CD14-positive monocyte (primary cell): ENCODE measurements around the gene MED13L. TPM values are rescaled to one million over a fixed set of nuclear protein-coding genes. Genes with fewer than 3 reads are reported as not detected.
"Not testable (repeated sequence)": the region's sequence is repeated elsewhere in the genome, so short reads cannot be mapped to it uniquely, and the experiment has no call there.

Experiments used
- DNase-seq, 3 donors: peaks; one replicate each; pipeline ENCODE4 v3.0.0-alpha.2; 2011 to 2022
- H2AFZ ChIP-seq: 2 replicates; pipeline ENCODE4 v1.6.0; 2012; ENCODE audit warnings: mild to moderate bottlenecking, low read depth, low read length, inconsistent platforms; ENCODE audit not compliant: insufficient read depth, poor library complexity, severe bottlenecking
- H3K27ac ChIP-seq, 2 donors: 1 replicate in 1 of 2; 2 replicates in 1 of 2; pipeline ENCODE4 v1.5.1; 2012 to 2013; ENCODE audit warnings: low read length in 2 of 2, control low read depth in 1 of 2, inconsistent platforms in 1 of 2, low read depth in 1 of 2, mild to moderate bottlenecking in 1 of 2
- H3K27me3 ChIP-seq, 2 donors: one replicate each; pipeline versions ENCODE4 v1.6.0 to v1.6.1; 2011 to 2013; ENCODE audit warnings: low read length in 2 of 2; ENCODE audit not compliant: control insufficient read depth in 2 of 2, insufficient read depth in 2 of 2
- H3K36me3 ChIP-seq, 2 donors: replicated peaks in 1 of 2; 1 replicate in 1 of 2; 2 replicates in 1 of 2; pipeline versions ENCODE4 v1.5.1 to v1.6.1; 2012 to 2013; ENCODE audit warnings: low read length in 2 of 2, control low read depth in 1 of 2, inconsistent platforms in 1 of 2, mild to moderate bottlenecking in 1 of 2; ENCODE audit not compliant: insufficient read depth in 2 of 2, control insufficient read depth in 1 of 2
- H3K4me1 ChIP-seq, 2 donors: 1 replicate in 1 of 2; 2 replicates in 1 of 2; pipeline versions ENCODE4 v1.5.1 to v1.6.1; 2012 to 2013; ENCODE audit warnings: low read length in 2 of 2, control low read depth in 1 of 2, inconsistent platforms in 1 of 2, mild to moderate bottlenecking in 1 of 2, moderate library complexity in 1 of 2; ENCODE audit not compliant: insufficient read depth in 2 of 2, control insufficient read depth in 1 of 2
- H3K4me2 ChIP-seq: replicated peaks from 2 replicates; pipeline ENCODE3; 2012; ENCODE audit warnings: low read length, moderate library complexity, mild to moderate bottlenecking; ENCODE audit not compliant: poor library complexity, severe bottlenecking; ENCODE audit errors: extremely low read depth
- H3K4me3 ChIP-seq, 3 experiments: fragments of 200-600 bp in 1 of 3; sonication (generic) in 1 of 3; replicated peaks in 1 of 3; 1 replicate in 2 of 3; 2 replicates in 1 of 3; pipeline ENCODE4 v1.5.1; 2011 to 2013; ENCODE audit warnings: low read length in 3 of 3, mild to moderate bottlenecking in 3 of 3, control low read depth in 2 of 3, low read depth in 2 of 3, inconsistent platforms in 1 of 3, moderate library complexity in 1 of 3
- H3K79me2 ChIP-seq: 2 replicates; pipeline ENCODE4 v1.6.0; 2012; ENCODE audit warnings: mild to moderate bottlenecking, control low read depth, inconsistent platforms, low read length, moderate library complexity; ENCODE audit not compliant: insufficient read depth
- H3K9ac ChIP-seq: 2 replicates; pipeline ENCODE4 v1.6.0; 2017; ENCODE audit warnings: low read length, mild to moderate bottlenecking; ENCODE audit not compliant: insufficient read depth, poor library complexity, severe bottlenecking
- H3K9me3 ChIP-seq, 2 donors: replicated peaks in 1 of 2; 1 replicate in 1 of 2; 2 replicates in 1 of 2; pipeline versions ENCODE4 v1.5.1 to v1.6.1; 2012 to 2013; ENCODE audit warnings: low read length in 2 of 2, control low read depth in 1 of 2; ENCODE audit not compliant: control insufficient read depth in 1 of 2, insufficient read depth in 1 of 2
- H4K20me1 ChIP-seq: 2 replicates; pipeline ENCODE4 v1.6.0; 2012; ENCODE audit warnings: mild to moderate bottlenecking, low read length, control low read depth, moderate library complexity; ENCODE audit not compliant: insufficient read depth
- H3K27ac Mint-ChIP-seq, 7 donors: one replicate each; pipeline ENCODE4 v1.8.0; 2020; ENCODE audit warnings: mild to moderate bottlenecking in 7 of 7, mixed read lengths in 7 of 7, moderate library complexity in 6 of 7, inconsistent platforms in 2 of 7
- H3K27me3 Mint-ChIP-seq, 3 donors: one replicate each; pipeline ENCODE4 v1.8.0; 2021 to 2022; ENCODE audit warnings: low read depth in 3 of 3, mild to moderate bottlenecking in 3 of 3, mixed read lengths in 3 of 3, moderate library complexity in 3 of 3, inconsistent platforms in 1 of 3
- H3K36me3 Mint-ChIP-seq, 2 donors: one replicate each; pipeline ENCODE4 v1.8.0; 2020; ENCODE audit warnings: mixed read lengths in 2 of 2, inconsistent platforms in 1 of 2, mild to moderate bottlenecking in 1 of 2
- H3K4me1 Mint-ChIP-seq: one replicate; pipeline ENCODE4 v1.8.0; 2020; ENCODE audit warnings: mild to moderate bottlenecking, mixed read lengths
- H3K4me3 Mint-ChIP-seq, 2 donors: one replicate each; pipeline ENCODE4 v1.8.0; 2020; ENCODE audit warnings: mild to moderate bottlenecking in 2 of 2, mixed read lengths in 2 of 2, moderate library complexity in 1 of 2
- H3K9me3 Mint-ChIP-seq, 7 donors: one replicate each; pipeline ENCODE4 v1.8.0; 2020 to 2022; ENCODE audit warnings: mixed read lengths in 7 of 7, mild to moderate bottlenecking in 6 of 7, moderate library complexity in 6 of 7, inconsistent platforms in 2 of 7
- WGBS: methylation state at CpG from one replicate; pipeline ENCODE4 v1.1.5; 2013; ENCODE audit warnings: missing lambda C conversion rate; ENCODE audit not compliant: insufficient coverage; 5-methylcytosine and 5-hydroxymethylcytosine counted together
- intact Hi-C, 2 donors: fragments of 100-400 bp; cut with micrococcal nuclease; formaldehyde crosslinking; loops; one replicate each; pipeline versions ENCODE4 v1.15.0 to v1.15.1; 2023
- polyA plus RNA-seq, 3 donors: library from polyadenylated mRNA; depleted of rRNA in 1 of 3; unstranded in 2 of 3; stranded (reverse) in 1 of 3; fragments of 300-500 nt in 2 of 3; fragments of >200 nt in 1 of 3; fragmentation: Illumina TruSeq in 2 of 3; gene quantifications; 1 replicate in 2 of 3; 2 replicates in 1 of 3; pipeline ENCODE4 v1.2.3, GENCODE V29; 2012 to 2021
- TF ChIP-seq, protein P1 (sequence below): fragments of 200-600 bp; IDR thresholded peaks from one replicate; pipeline ENCODE4 v1.8.0; 2022; ENCODE audit warnings: antibody characterized with exemption, mild to moderate bottlenecking

The MED13L gene
- polyA plus RNA-seq, 3 donors, result 4.4 to 42.0 (median 7.5) TPM

GRCh38 chr12:116133636-116134214 lies 143.8 kb downstream of the MED13L start:
- no peak overlapping the region for H3K9ac ChIP-seq
- H4K20me1 ChIP-seq, result peaks cover 100% of the 10 kb centered on the region
- Mint-ChIP-seq H3K36me3 (no peaks in the 10 kb centered on the region), H3K9me3 (no peaks in the 10 kb centered on the region), H3K4me3 (peak overlapping the region in 1 of 2 donors; percentile 9), H3K4me1 (peaks cover 53% of the 10 kb centered on the region), H3K27me3 (no peaks in the 10 kb centered on the region), H3K27ac (peak overlapping the region in 6 of 7 donors; percentile 55 to 85 (median 78))
- TF ChIP-seq, protein P1, sequence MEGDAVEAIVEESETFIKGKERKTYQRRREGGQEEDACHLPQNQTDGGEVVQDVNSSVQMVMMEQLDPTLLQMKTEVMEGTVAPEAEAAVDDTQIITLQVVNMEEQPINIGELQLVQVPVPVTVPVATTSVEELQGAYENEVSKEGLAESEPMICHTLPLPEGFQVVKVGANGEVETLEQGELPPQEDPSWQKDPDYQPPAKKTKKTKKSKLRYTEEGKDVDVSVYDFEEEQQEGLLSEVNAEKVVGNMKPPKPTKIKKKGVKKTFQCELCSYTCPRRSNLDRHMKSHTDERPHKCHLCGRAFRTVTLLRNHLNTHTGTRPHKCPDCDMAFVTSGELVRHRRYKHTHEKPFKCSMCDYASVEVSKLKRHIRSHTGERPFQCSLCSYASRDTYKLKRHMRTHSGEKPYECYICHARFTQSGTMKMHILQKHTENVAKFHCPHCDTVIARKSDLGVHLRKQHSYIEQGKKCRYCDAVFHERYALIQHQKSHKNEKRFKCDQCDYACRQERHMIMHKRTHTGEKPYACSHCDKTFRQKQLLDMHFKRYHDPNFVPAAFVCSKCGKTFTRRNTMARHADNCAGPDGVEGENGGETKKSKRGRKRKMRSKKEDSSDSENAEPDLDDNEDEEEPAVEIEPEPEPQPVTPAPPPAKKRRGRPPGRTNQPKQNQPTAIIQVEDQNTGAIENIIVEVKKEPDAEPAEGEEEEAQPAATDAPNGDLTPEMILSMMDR, result no peak
- no peak for DNase-seq
- peaks cover 18 to 33% of the 10 kb centered on the region in 2 donors for H3K4me1 ChIP-seq
- 18% methylated on average over 3 of the region's 4 CpGs for WGBS
- H2AFZ ChIP-seq, result no peak overlapping the region
- no peaks in the 10 kb centered on the region for H3K27me3 ChIP-seq
- H3K79me2 ChIP-seq, result peaks cover 100% of the 10 kb centered on the region
- intact Hi-C loops, result loop anchor here in 1 of 2 donors (5.0 kb wide), 1 partner anchor 71 kb away; no protein-coding TSS in a partner anchor
- no peak overlapping the region for H3K4me2 ChIP-seq
- no peak overlapping the region for H3K4me3 ChIP-seq
- H3K27ac ChIP-seq, result peak overlapping the region; percentile 20 to 69
- no peaks in the 10 kb centered on the region for H3K9me3 ChIP-seq
- H3K36me3 ChIP-seq, result no peaks in the 10 kb centered on the region

DNA sequence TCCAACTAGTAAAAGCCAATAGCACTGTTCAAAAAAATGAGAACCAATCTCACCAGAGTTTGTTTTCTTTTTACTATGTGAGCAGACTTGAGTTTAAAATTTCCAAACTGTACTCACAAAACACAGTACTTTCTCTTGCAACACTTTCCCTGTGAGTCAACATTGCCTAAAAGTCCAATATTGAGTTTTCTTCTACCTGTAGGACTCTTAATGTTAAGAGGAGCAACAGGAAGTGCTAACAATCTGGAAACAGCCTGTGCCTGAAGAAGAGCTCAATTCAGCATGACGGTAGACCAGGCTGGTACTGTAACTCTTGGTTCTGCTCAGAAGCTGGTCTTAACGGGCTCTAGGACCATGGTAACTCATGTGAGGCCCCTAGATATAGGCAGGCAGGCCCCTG lies 144.3 kb downstream of the MED13L start:
- intact Hi-C loops, result loop anchor here in 1 of 2 donors (5.0 kb wide), 1 partner anchor 71 kb away; no protein-coding TSS in a partner anchor
- Histone ChIP-seq H3K9ac (no peak overlapping the region), H3K4me3 (no peak overlapping the region), H4K20me1 (peaks cover 100% of the 10 kb centered on the region), H3K4me1 (peaks cover 18 to 33% of the 10 kb centered on the region in 2 donors), H3K27me3 (no peaks in the 10 kb centered on the region), H3K36me3 (no peaks in the 10 kb centered on the region), H3K27ac (peak overlapping the region; percentile 20 to 69), H3K9me3 (no peaks in the 10 kb centered on the region), H3K79me2 (peaks cover 100% of the 10 kb centered on the region), H2AFZ (no peak overlapping the region), H3K4me2 (peak overlapping the region; percentile 17)
- H3K4me1 Mint-ChIP-seq, result peaks cover 53% of the 10 kb centered on the region
- no peaks in the 10 kb centered on the region for H3K36me3 Mint-ChIP-seq
- H3K9me3 Mint-ChIP-seq, result no peaks in the 10 kb centered on the region
- 36% methylated on average over 2 of the region's 2 CpGs for WGBS
- TF ChIP-seq, protein P1, result no peak
- H3K27ac Mint-ChIP-seq, result peak overlapping the region; percentile 55 to 85 (median 80)
- no peaks in the 10 kb centered on the region for H3K27me3 Mint-ChIP-seq
- H3K4me3 Mint-ChIP-seq, result no peak overlapping the region
- DNase-seq, result peak; percentile 30 to 82 (median 66)

DNA sequence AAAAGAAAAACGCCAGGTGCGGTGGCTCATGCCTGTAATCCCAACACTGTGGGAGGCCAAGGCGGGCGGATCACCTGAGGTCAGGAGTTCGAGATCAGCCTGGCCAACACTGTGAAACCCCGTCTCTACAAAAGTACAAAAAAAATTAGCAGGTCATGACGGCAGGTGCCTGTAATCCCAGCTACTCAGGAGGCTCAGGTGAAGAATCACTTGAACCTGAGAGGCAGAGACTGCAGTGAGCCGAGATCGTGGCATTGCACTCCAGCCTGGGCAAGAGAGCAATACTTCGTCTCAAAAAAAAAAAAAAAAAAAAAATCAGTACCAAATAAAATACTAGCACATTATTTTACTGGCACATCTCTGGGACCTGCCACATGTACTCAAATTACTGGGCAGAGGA lies 145.5 kb downstream of the MED13L start:
- intact Hi-C loops, result loop anchor here in 1 of 2 donors (5.0 kb wide), 1 partner anchor 70 kb away; no protein-coding TSS in a partner anchor
- H3K27me3 ChIP-seq, H3K27me3 Mint-ChIP-seq, H2AFZ ChIP-seq, H3K36me3 Mint-ChIP-seq, H3K4me3 ChIP-seq, H3K4me3 Mint-ChIP-seq, H3K36me3 ChIP-seq, H3K27ac Mint-ChIP-seq, H3K9ac ChIP-seq, H3K9me3 Mint-ChIP-seq, H3K9me3 ChIP-seq, H3K4me2 ChIP-seq, DNase-seq: not testable (repeated sequence)
- Histone ChIP-seq H3K27ac (peak overlapping the region in 1 of 2 donors; percentile 69), H4K20me1 (peaks cover 100% of the 10 kb centered on the region), H3K4me1 (peaks cover 18 to 27% of the 10 kb centered on the region in 2 donors), H3K79me2 (peaks cover 100% of the 10 kb centered on the region)
- 98% methylated on average over 7 of the region's 10 CpGs for WGBS
- peaks cover 56% of the 10 kb centered on the region for H3K4me1 Mint-ChIP-seq
